Stimulated activated CD8-positive, alpha-beta memory T cell treated with anti-CD3 and anti-CD28 coated beads, Interleukin-12 subunit alpha, Interleukin-12 subunit beta, amount 100 ng/mL, for 24 hours (primary cell): ENCODE results near the gene CPVL.

Experiments
- DNase-seq: peaks from one replicate; pipeline ENCODE4 v3.0.0-alpha.2; 2020; ENCODE audit errors: extremely low read depth

CPVL gene

GRCh38 chr7:29090836-29091601 lies 55.3 kb downstream of the CPVL start:
- DNase-seq: no peak

GRCh38 chr7:29090151-29090805 lies 56.1 kb downstream of the CPVL start:
- no peak for DNase-seq

GRCh38 chr7:29087840-29088170 lies 58.5 kb downstream of the CPVL start:
- no peak for DNase-seq

GRCh38 chr7:29086545-29086944 lies 59.8 kb downstream of the CPVL start:
- no peak for DNase-seq

GRCh38 chr7:29084832-29085231 lies 61.5 kb downstream of the CPVL start:
- no peak for DNase-seq

GRCh38 chr7:29080803-29081202 lies 65.5 kb downstream of the CPVL start:
- DNase-seq: no peak

- DNase-seq: no peak
These were observed 67.8 kb downstream of the CPVL start for GRCh38 chr7:29078311-29079260.

GRCh38 chr7:29077854-29078253 lies 68.5 kb downstream of the CPVL start:
- no peak for DNase-seq

- DNase-seq: no peak
These were observed 69.2 kb downstream of the CPVL start for GRCh38 chr7:29077176-29077575.

- DNase-seq: no peak
These were observed 69.7 kb downstream of the CPVL start for GRCh38 chr7:29076631-29077030.

GRCh38 chr7:29075606-29076005 lies 70.7 kb downstream of the CPVL start:
- DNase-seq: no peak

GRCh38 chr7:29071203-29071874 lies 75.0 kb downstream of the CPVL start:
- no peak for DNase-seq

GRCh38 chr7:29066641-29067040 lies 79.7 kb downstream of the CPVL start:
- DNase-seq: no peak

- no peak for DNase-seq
These were observed 81.0 kb downstream of the CPVL start for GRCh38 chr7:29065181-29065857.

- no peak for DNase-seq
These were observed 82.5 kb downstream of the CPVL start for GRCh38 chr7:29063872-29064271.

GRCh38 chr7:29063236-29063635 lies 83.1 kb downstream of the CPVL start:
- DNase-seq: no peak

GRCh38 chr7:29053105-29053872 lies 93.0 kb downstream of the CPVL start:
- no peak for DNase-seq

- DNase-seq: no peak
These were observed 99.4 kb downstream of the CPVL start for GRCh38 chr7:29046978-29047377.

- DNase-seq: no peak
These were observed 100.9 kb downstream of the CPVL start for GRCh38 chr7:29045258-29046086.

- DNase-seq: no peak
These were observed 101.8 kb downstream of the CPVL start for GRCh38 chr7:29044554-29044953.
